ENCODE results near the gene SEMA4C.
A peak's percentile ranks its signal among the peaks of the same experiment; 100 is the strongest.

SEMA4C gene

GRCh38 chr2:96881349-96882195 lies 11.7 kb upstream of the SEMA4C start:
- DNase-seq: no peak

GRCh38 chr2:96880891-96881273 lies 11.0 kb upstream of the SEMA4C start:
- no peak for DNase-seq

- DNase-seq: no peak
These were observed 9.7 kb upstream of the SEMA4C start for GRCh38 chr2:96879545-96880040.

GRCh38 chr2:96878796-96879544 lies 9.1 kb upstream of the SEMA4C start:
- DNase-seq: no peak

GRCh38 chr2:96878171-96878570 lies 8.3 kb upstream of the SEMA4C start:
- no peak for DNase-seq

GRCh38 chr2:96877631-96878092 lies 7.8 kb upstream of the SEMA4C start:
- DNase-seq: no peak

GRCh38 chr2:96877042-96877451 lies 7.2 kb upstream of the SEMA4C start:
- DNase-seq: no peak

GRCh38 chr2:96876269-96877041 lies 6.6 kb upstream of the SEMA4C start:
- no peak for DNase-seq

GRCh38 chr2:96875498-96876268 lies 5.8 kb upstream of the SEMA4C start:
- DNase-seq: no peak

- no peak for DNase-seq
These were observed 4.4 kb upstream of the SEMA4C start for GRCh38 chr2:96874198-96874831.

GRCh38 chr2:96873651-96874096 lies 3.8 kb upstream of the SEMA4C start:
- DNase-seq: no peak

GRCh38 chr2:96872591-96873349 lies 2.9 kb upstream of the SEMA4C start:
- no peak for DNase-seq

GRCh38 chr2:96870626-96871255 lies 861 bp upstream of the SEMA4C start:
- peak in 4 of 5 donors; percentile 55 to 60 (median 57) for DNase-seq

GRCh38 chr2:96869281-96869821 lies 529 bp downstream of the SEMA4C start:
- peak in 1 of 5 donors; percentile 22 for DNase-seq

- peak; percentile 40 to 69 (median 52) for DNase-seq
These were observed 1.2 kb downstream of the SEMA4C start for GRCh38 chr2:96868555-96869280.

GRCh38 chr2:96867756-96868554 lies 1.9 kb downstream of the SEMA4C start:
- DNase-seq: peak in 2 of 5 donors; percentile 15 to 29

GRCh38 chr2:96866986-96867755 lies 2.7 kb downstream of the SEMA4C start:
- no peak for DNase-seq
